SK-N-SH (cell line): ENCODE results near the gene KCTD12. TPM values are rescaled to one million over a fixed set of nuclear protein-coding genes. Genes with fewer than 3 reads are reported as not detected.

Source experiments
- CTCF ChIA-PET: fragments of 300-600, 350-600 bp; formaldehyde crosslinking; extraction: SDS; loops from one replicate; lab custom pipeline; 2021; lab: Yijun Ruan, JAX
- POLR2A ChIA-PET: fragments of 350-600 bp; sonication (Branson Sonifier 250); formaldehyde crosslinking; extraction: SDS; loops from one replicate; lab custom pipeline; 2020; ENCODE audit warnings: antibody characterized with exemption, inconsistent platforms; lab: Yijun Ruan, JAX
- DNase-seq: peaks from one replicate; pipeline ENCODE4 v3.0.0; 2012
- H2AFZ ChIP-seq: fragments of 200-600 bp; sonication (generic); 2 replicates; pipeline ENCODE4 v1.8.1; 2016; ENCODE audit warnings: antibody characterized with exemption, mild to moderate bottlenecking, low read depth
- H3F3A ChIP-seq: fragments of 200-600 bp; sonication (generic); replicated peaks from 2 replicates; pipeline ENCODE3; 2016; ENCODE audit warnings: antibody characterized with exemption, mild to moderate bottlenecking; ENCODE audit not compliant: insufficient read depth
- H3K27ac ChIP-seq, 2 experiments: fragments of 200-500 bp in 1 of 2; fragments of 200-600 bp in 1 of 2; sonication (Bioruptor generic) in 1 of 2; sonication (generic), shearing (Covaris generic) in 1 of 2; 2 replicates each; pipeline versions ENCODE4 v1.5.1 to v1.6.1; 2014 to 2016; ENCODE audit warnings: low read depth in 2 of 2, inconsistent platforms in 1 of 2, low read length in 1 of 2, mild to moderate bottlenecking in 1 of 2, mixed read lengths in 1 of 2
- H3K27me3 ChIP-seq: fragments of 200-600 bp; sonication (generic), shearing (Covaris generic); 2 replicates; pipeline ENCODE4 v1.6.1; 2016; ENCODE audit warnings: mixed run types; ENCODE audit not compliant: insufficient read depth
- H3K36me3 ChIP-seq, 2 experiments: fragments of 200-500 bp in 1 of 2; fragments of 200-600 bp in 1 of 2; sonication (Bioruptor generic) in 1 of 2; sonication (generic) in 1 of 2; replicated peaks in 1 of 2; 2 replicates each; pipeline versions ENCODE3 to v1.5.1; 2014 to 2016; ENCODE audit warnings: low read length in 1 of 2, mild to moderate bottlenecking in 1 of 2; ENCODE audit not compliant: insufficient read depth in 2 of 2, control insufficient read depth in 1 of 2
- H3K4me1 ChIP-seq, 2 experiments: fragments of 200-500 bp in 1 of 2; fragments of 200-600 bp in 1 of 2; sonication (Bioruptor generic) in 1 of 2; sonication (generic), shearing (Covaris generic) in 1 of 2; 2 replicates each; pipeline versions ENCODE4 v1.5.1 to v1.6.1; 2014 to 2016; ENCODE audit warnings: low read depth in 1 of 2, low read length in 1 of 2, mixed run types in 1 of 2; ENCODE audit not compliant: insufficient read depth in 2 of 2, control insufficient read depth in 1 of 2
- H3K4me2 ChIP-seq: fragments of 200-600 bp; sonication (generic), shearing (Covaris generic); 2 replicates; pipeline ENCODE4 v1.6.1; 2017; ENCODE audit warnings: mixed run types
- H3K4me3 ChIP-seq, 2 experiments: fragments of 200-500 bp in 1 of 2; fragments of 200-600 bp in 1 of 2; sonication (Bioruptor generic) in 1 of 2; sonication (generic), shearing (Covaris generic) in 1 of 2; 2 replicates each; pipeline versions ENCODE4 v1.5.1 to v1.8.1; 2014 to 2016; ENCODE audit warnings: low read depth in 2 of 2, inconsistent platforms in 1 of 2, low read length in 1 of 2, mild to moderate bottlenecking in 1 of 2, mixed read lengths in 1 of 2, moderate library complexity in 1 of 2
- H3K79me2 ChIP-seq: fragments of 200-600 bp; sonication (generic); 2 replicates; pipeline ENCODE4 v1.8.1; 2017; ENCODE audit warnings: mild to moderate bottlenecking; ENCODE audit not compliant: insufficient read depth
- H3K9ac ChIP-seq: fragments of 200-600 bp; sonication (generic); 2 replicates; pipeline ENCODE4 v1.6.1; 2017; ENCODE audit warnings: mixed run types
- H3K9me2 ChIP-seq: fragments of 200-600 bp; sonication (generic); 2 replicates; pipeline ENCODE4 v1.6.1; 2017; ENCODE audit warnings: mixed run types
- H3K9me3 ChIP-seq: fragments of 200-600 bp; sonication (generic); 2 replicates; pipeline ENCODE4 v1.6.1; 2017; ENCODE audit warnings: mixed run types, mild to moderate bottlenecking, moderate library complexity
- H4K20me1 ChIP-seq: fragments of 200-600 bp; sonication (generic); 2 replicates; pipeline ENCODE4 v1.6.1; 2017; ENCODE audit warnings: mild to moderate bottlenecking, mixed run types; ENCODE audit not compliant: insufficient read depth
- CHD2 ChIP-seq: fragments of 150-350 bp; IDR thresholded peaks from 2 replicates; pipeline ENCODE4 v1.6.1; 2018; ENCODE audit warnings: low read length; ENCODE audit not compliant: partially characterized antibody
- EZH2phosphoT487 ChIP-seq: fragments of 200-600 bp; sonication (generic); IDR thresholded peaks from 2 replicates; pipeline ENCODE4 v1.6.1; 2017; ENCODE audit warnings: low read depth, mixed run types, mild to moderate bottlenecking, antibody characterized with exemption, moderate library complexity, borderline replicate concordance
- GABPA ChIP-seq: IDR thresholded peaks from 2 replicates; pipeline ENCODE4 v1.4.0; 2012; ENCODE audit warnings: low read depth, mild to moderate bottlenecking
- IRF3 ChIP-seq: fragments of 150-350 bp; IDR thresholded peaks from 2 replicates; pipeline ENCODE4 v1.6.1; 2016; ENCODE audit warnings: mild to moderate bottlenecking, low read depth, low read length
- JUND ChIP-seq: IDR thresholded peaks from 2 replicates; pipeline ENCODE4 v1.4.0; 2012
- POLR2AphosphoS5 ChIP-seq: IDR thresholded peaks from 2 replicates; pipeline ENCODE4 v1.6.1; 2012; ENCODE audit warnings: low read depth, low read length
- REST ChIP-seq: IDR thresholded peaks from 2 replicates; pipeline ENCODE4 v1.6.1; 2012; ENCODE audit warnings: mild to moderate bottlenecking, low read depth, low read length, moderate library complexity
- USF1 ChIP-seq: IDR thresholded peaks from 2 replicates; pipeline ENCODE4 v1.4.0; 2012; ENCODE audit warnings: low read depth, borderline replicate concordance
- ZBTB33 ChIP-seq: IDR thresholded peaks from 2 replicates; pipeline ENCODE4 v1.4.0; 2012; ENCODE audit warnings: low read depth, borderline replicate concordance
- WGBS: methylation state at CpG from one replicate; pipeline ENCODE4 v1.1.6; 2017; ENCODE audit warnings: low lambda C conversion rate; 5-methylcytosine and 5-hydroxymethylcytosine counted together
- polyA plus RNA-seq, 3 experiments: library from polyadenylated mRNA; depleted of rRNA; stranded (reverse); fragments of >200 nt; gene quantifications; 2 replicates each; pipeline ENCODE4 v1.2.3, GENCODE V29; 2012

KCTD12 gene
- polyA plus RNA-seq, 1 of the 3 experiments (the other 2 are of a cell fraction): 1.0 TPM

- Histone ChIP-seq H3K27ac (no peak overlapping the region), H4K20me1 (no peaks in the 10 kb centered on the region), H3F3A (peaks cover 3% of the 10 kb centered on the region), H3K27me3 (no peaks in the 10 kb centered on the region), H3K9me2 (no peaks in the 10 kb centered on the region), H3K36me3 (no peaks in the 10 kb centered on the region), H3K9me3 (no peaks in the 10 kb centered on the region), H3K4me2 (no peak overlapping the region), H2AFZ (no peak overlapping the region), H3K4me1 (peaks cover 5 to 6% of the 10 kb centered on the region in 2 experiments; a peak in 3 of 4 replicates), H3K4me3 (no peak overlapping the region), H3K79me2 (no peaks in the 10 kb centered on the region), H3K9ac (no peak overlapping the region)
- DNase-seq: no peak
- WGBS: 92% methylated on average over 4 of the region's 4 CpGs
- POLR2A ChIA-PET: no interaction called here
- TF ChIP-seq EZH2phosphoT487 (no peak), GABPA (no peak), POLR2AphosphoS5 (no peak), ZBTB33 (no peak), CHD2 (no peak), REST (no peak)
- CTCF ChIA-PET: interaction anchor here (0.6 to 1.6 kb wide), 2 partner anchors 9 to 27 kb away, joined by 3 read pairs; no protein-coding TSS in a partner anchor
Measured at GRCh38 chr13:76851961-76852360, 34.2 kb downstream of the KCTD12 start.

GRCh38 chr13:76849493-76849892 lies 36.7 kb downstream of the KCTD12 start:
- TF ChIP-seq JUND (no peak), IRF3 (no peak), CHD2 (no peak), USF1 (no peak), GABPA (no peak), REST (no peak)
- 85% methylated on average over 6 of the region's 6 CpGs for WGBS
- no peak for DNase-seq
- Histone ChIP-seq H4K20me1 (no peaks in the 10 kb centered on the region), H3K9me2 (no peaks in the 10 kb centered on the region), H3K27me3 (no peaks in the 10 kb centered on the region), H3K36me3 (no peaks in the 10 kb centered on the region), H3K4me3 (no peak overlapping the region), H3K27ac (no peak overlapping the region), H3K79me2 (no peaks in the 10 kb centered on the region), H3K4me2 (no peak overlapping the region), H3K9me3 (no peaks in the 10 kb centered on the region), H3F3A (peaks cover 3% of the 10 kb centered on the region), H3K9ac (no peak overlapping the region), H3K4me1 (peaks cover 0 to 11% of the 10 kb centered on the region in 2 experiments; a peak in 3 of 4 replicates), H2AFZ (no peak overlapping the region)
- ChIA-PET POLR2A (no interaction called here), CTCF (interaction anchor here (1.4 to 2.6 kb wide), 2 partner anchors 11 to 35 kb away, joined by 3 to 11 read pairs; partner anchors contain the start of gene KCTD12)
